ENCODE data around the gene SEMA4F.
"Not testable (repeated sequence)": the region's sequence is repeated elsewhere in the genome, so short reads cannot be mapped to it uniquely, and the experiment has no call there.

SEMA4F gene, protein sequence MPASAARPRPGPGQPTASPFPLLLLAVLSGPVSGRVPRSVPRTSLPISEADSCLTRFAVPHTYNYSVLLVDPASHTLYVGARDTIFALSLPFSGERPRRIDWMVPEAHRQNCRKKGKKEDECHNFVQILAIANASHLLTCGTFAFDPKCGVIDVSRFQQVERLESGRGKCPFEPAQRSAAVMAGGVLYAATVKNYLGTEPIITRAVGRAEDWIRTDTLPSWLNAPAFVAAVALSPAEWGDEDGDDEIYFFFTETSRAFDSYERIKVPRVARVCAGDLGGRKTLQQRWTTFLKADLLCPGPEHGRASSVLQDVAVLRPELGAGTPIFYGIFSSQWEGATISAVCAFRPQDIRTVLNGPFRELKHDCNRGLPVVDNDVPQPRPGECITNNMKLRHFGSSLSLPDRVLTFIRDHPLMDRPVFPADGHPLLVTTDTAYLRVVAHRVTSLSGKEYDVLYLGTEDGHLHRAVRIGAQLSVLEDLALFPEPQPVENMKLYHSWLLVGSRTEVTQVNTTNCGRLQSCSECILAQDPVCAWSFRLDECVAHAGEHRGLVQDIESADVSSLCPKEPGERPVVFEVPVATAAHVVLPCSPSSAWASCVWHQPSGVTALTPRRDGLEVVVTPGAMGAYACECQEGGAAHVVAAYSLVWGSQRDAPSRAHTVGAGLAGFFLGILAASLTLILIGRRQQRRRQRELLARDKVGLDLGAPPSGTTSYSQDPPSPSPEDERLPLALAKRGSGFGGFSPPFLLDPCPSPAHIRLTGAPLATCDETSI

DNA sequence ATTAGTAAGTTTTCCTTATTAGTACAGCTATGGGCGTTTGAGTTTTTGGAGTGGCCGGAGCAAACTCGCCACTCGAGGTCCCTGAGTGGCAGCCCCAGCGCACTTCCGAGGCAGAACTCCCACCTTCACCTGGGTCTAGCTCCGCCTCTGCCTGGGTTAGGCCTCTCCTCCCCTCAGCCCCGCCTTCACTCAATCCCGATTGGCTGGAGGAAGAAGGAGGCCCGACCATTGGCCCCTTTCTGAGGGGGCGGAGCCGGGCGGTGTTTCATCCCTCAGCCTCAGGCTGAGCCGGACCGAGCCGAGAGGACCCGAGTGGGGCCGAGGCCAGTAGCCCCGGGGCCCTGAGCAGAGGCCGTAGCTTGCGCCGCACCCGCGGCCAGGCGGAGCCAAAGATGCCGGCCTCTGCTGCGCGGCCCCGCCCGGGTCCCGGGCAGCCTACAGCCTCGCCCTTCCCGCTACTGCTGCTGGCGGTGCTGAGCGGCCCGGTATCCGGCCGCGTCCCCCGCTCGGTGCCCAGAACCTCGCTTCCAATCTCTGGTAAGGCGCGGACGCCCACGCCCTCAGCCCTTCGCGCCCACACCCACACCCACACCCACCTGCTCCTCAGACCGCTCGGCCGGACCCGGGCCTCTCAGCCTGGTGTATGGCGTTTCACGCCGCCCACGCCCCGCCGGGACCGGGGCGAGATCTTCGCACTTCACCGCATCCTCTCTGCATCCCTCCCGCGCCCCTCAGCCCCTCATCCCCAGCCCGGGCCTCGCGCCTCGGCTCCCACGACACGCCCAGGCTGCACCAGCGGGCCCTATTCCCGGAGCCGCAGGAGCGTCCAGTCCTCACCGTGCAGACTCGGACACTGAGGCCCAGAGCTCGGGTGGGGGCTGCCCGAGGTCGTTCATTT, at the start of gene SEMA4F:
TSS of gene SEMA4F (plus strand) at position 263 of the 898 bp plus-strand sequence. CDS start at position 393, 130 bp downstream.
- peak; percentile 90 for FAIRE-seq

DNA sequence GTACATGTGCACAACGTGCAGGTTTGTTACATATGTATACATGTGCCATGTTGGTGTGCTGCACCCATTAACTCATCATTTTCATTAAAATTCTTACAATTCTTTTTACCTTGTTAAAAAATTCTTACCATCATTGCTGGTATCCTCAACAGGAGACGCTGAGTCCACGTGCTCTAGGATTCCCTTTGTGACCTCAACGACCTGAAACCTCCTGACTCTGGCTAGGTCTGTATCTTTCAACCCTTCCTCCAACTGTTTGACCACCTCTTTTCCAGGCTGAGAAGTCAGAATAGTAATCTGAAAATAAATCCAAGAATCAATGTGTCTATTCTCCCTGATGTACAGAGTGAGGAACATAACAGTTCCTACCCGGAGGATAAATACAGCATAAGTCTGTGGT, 47.1 kb upstream of the SEMA4F start:
- no peak for FAIRE-seq

DNA sequence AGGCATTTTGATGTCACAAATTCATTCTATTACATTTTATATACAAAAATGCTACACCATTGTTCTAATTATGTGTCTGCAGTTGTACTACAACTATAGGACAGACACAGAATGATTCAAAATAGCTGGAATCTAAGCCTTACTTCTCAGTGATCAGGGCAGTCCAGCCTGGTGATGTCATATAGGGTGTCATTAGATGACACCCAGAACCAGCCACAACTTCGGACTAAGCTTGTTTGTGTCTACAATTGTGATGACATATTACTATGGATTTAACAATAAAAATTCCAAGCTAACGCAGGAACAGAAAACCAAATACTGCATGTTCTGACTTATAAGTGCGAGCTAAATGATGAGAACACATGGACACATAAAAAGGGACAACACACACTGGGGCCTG, 36.9 kb upstream of the SEMA4F start:
- FAIRE-seq, result no peak

DNA sequence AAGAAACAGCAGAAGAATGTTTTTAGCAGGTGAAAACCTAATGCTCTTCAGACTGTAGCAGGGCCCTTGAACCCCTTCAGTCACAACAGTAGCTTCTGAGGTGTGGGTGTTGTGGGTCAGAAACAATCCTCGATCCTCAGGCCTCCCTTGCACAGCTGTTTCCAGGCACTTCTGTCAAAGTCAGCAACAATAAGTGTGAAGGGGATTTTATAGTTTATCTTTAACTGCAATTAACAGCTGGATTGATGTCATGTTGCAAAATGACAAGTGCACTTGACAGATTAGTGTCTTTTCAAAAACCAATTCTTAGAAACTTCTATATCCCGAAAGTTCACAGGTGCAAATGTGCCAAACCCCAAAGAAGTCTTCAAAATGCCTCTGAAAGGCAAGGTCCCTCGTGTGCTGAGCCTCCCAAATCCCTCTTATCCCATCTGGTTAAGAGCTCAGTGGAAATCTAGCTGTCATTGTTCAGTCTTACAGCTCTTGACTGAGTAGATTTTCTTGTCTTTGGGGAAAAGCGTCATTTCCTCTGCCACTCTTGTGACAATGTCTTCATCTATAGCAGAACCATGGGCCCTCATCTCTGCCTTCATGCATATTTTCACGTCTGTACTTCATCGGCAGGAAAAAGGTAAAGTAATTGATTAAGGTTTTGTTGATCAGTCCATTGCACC, 35.5 kb upstream of the SEMA4F start:
- FAIRE-seq, result no peak

DNA sequence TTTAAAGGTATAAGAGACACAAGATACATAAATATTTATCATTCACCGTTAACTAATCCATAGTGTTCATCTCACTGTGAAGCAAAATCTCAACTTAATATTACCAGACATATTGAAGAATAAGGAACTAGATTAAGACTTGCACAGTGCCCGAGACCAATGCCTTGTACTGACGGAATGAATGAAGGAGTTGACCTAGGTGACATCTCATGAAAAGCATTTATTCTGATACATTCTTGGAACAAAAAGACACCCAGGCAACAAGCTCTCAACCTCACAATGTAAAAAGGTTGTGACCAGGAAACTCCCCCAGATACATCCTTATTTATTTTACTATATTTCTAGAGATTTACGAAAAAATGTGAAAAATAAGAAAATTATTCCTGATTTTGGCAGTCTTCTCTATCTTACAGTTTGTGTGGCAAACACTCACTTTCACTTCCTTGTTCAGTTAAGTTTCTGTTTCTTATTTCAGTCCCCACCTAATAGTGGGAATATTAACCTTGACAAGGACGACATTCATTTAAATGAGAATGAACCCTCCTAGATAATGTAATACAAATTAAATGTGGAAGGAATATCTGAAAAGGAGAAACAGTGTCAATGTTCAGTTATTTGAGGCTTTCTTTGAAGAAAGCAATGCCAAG, 34.3 kb upstream of the SEMA4F start:
- FAIRE-seq, result no peak

DNA sequence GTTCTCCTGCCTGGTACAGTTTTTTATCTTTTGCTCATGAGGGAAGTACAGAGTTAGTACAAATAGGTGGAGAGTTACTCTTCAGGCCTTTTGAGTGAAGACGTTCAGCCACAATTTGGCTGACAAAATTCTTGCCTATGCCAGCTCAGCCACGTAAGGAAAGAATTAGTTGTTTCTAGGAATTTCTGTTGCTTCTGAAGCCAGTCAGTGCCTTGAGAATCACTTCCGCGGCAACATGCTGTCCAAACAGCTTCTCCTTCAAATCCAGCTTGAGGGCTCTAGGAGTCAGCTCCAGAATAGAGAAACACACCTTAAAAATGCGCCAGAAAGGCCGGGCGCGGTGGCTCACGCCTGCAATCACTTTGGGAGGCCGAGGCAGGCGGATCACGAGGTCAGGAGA, 33.4 kb upstream of the SEMA4F start:
- FAIRE-seq, result no peak

DNA sequence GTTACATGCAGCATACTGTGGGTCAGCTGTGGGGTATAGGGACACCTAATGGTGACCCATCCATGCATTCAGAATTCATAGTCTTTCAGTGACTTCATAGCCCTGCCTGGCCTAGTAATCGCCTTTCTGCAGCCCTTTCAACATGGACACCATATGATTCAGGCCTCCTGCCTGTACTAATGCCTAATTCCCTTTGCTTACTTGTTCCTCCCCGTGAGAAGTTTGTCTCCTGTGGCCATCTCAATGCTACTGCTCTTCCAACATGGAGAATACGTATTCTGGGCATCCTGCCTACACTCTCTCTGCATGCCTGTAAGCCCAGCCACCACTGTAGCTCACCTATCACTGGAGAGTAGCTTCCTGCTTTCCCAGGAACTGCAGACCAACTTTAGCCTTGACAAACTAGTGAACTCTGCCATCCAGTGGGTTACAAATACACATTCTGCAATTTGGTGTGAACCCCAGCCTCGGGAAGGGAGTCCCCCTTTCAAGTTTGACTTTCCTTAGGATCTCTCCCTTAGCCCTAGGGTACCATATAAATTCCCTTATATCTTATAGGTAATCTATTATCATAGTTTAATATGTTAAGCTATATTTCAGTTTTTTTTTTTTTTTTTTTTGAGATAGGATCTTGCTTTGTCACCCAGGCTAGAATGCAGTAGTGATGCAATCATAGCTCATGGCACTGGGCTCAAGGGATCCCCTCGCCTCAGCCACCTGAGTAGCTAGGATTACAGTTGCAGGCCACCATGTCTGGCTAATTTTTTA, 28.2 kb upstream of the SEMA4F start:
- FAIRE-seq, result no peak

DNA sequence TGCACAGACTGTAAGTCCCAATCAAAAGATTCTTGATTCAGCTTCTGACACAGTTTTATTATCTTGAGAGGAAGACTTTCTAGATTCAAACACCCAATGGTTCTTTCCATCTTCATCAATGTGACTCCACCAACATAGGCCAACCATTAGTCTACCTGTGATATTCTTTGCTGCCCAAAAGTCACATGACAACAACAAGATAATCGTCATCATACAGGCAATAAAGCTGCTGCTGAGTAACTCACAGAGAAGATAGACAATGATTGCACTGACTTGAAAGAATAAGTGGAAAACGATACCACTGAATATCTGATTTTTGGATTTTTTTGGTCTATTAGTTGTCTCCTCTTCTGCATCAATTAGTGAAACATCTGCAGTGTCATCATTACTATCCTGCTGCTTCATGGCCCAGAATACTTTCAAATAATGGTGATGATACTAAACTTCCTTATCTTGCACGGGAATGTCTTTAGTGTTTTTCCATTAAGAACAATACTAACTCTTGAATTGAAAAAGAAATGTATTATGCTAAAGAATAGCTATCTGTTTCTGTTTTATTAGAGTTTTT, 25.4 kb upstream of the SEMA4F start:
- no peak for FAIRE-seq

DNA sequence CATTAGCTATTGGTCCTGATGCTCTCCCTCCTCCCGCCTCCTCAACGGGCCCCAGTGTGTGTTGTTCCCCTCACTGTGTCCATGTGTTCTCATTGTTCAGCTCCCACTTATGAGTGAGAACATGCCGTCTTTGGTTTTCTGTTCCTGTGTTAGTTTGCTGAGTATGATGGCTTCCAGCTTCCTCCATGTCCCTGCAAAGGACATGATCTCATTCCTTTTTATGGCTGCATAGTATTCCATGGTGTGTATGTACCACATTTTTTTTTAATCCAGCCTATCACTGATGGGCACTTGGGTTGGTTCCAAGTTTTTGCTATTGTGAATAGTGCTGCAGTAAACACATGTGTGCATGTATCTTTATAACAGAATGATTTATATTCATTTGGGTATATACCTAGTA, 23.6 kb upstream of the SEMA4F start:
- not testable (repeated sequence) for FAIRE-seq

DNA sequence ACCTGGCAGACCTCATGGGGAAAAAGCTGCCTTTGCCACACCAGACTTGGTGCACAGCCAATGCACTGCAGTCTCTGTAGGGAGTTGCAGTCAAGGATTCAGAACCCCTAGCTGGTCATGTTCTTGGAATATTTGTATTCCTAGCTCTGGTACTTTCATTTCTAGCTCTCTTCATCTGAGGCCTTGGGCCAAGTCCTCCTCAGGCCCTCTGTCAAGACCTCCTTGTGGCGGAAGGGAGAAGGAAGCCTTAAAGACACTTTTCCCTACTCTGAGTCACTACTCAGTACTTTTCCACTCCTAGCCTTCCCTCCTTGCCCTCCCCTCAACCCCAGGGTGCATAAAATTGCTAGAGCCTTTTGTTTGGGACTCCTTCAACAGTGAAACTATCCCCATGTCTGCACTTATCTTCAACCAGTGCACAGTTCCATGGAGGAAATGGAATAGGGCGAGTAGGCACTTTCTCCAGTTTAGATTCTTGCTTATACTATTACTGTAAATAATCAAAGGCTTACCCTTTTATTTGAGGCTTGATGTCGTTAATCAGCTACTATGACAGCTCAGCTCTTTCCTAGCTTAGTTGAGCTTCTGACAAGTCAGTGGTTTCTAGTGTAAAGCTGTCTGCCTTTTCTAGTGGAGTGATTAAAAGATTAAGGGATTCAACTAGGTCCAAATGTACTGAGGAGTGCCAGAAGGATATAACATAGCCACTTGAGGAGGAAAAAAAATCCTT, 21.7 kb upstream of the SEMA4F start:
- FAIRE-seq, result no peak

DNA sequence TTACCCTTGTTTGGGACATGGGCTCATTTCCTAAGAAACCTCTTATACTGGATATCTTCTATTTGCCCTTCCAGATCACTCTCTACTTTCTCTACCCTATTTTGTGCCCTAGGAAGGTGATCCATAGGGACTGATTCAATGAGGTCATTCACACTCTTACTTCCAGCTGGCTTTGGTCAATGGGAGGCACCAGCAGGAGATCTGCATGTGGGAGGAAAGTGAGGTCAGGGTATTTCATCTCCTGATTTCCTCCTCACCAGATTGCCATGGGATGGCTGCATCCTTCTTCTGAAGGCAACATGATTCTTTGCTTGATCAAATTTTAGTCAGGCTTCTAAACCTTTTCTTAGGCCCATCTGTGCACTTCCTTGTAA, 21.1 kb upstream of the SEMA4F start:
- no peak for FAIRE-seq

DNA sequence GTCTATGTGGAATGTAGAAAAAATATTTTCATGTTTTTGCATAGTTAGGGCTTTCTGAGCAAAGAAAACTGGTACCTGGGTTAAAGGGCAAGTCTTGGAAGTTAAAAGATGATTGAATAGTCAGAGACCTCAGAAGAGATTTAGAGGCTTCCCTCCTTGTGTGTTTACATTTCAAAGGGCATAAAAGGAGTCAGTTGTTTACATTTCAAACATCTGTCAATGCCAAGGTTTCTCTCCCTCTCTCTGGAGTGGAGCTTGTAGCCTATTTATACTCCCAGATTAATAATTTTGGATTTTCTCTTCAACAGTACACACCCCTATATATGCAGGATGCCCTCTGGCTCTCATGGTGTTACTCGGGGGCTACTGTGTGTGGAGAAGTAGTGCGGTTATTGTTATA, 14.5 kb upstream of the SEMA4F start:
- no peak for FAIRE-seq

DNA sequence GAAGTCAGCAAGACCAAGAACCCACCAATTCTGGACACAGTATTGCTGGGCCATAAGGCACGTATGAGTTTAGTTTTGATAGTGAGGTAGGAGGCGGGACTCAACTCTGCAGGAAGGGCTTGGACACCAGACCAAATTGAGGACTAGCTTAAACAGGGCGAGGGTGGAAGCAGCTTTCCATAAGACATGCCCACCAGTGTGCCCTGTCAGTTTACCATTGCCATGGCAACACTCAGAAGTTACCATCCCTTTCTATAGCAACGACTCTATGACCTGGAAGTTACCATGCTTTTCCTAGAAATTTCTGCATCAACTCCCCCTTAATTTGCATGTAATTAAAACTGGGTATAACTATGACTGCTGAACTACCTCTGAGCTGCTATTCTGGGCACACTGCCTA, 8.7 kb upstream of the SEMA4F start:
- FAIRE-seq, result no peak

DNA sequence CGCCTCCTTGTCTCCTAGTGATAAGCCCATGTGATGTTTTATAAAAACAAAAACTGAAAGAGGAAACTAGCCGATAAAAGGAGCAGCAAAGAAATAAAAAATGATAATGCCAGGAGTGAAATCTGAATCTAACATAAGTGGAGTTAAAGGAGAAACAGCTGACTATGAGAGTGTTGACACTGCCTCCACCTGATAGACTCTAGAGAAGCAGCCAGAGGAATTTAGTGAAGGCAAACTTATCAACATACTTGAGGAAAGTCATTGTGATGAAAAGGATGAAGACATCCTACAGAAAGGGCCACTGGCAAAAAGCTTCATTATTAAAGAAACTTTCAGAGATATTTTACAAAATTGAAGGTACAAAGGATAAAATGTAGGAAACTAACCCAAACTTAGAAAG, 7.8 kb upstream of the SEMA4F start:
- no peak for FAIRE-seq

DNA sequence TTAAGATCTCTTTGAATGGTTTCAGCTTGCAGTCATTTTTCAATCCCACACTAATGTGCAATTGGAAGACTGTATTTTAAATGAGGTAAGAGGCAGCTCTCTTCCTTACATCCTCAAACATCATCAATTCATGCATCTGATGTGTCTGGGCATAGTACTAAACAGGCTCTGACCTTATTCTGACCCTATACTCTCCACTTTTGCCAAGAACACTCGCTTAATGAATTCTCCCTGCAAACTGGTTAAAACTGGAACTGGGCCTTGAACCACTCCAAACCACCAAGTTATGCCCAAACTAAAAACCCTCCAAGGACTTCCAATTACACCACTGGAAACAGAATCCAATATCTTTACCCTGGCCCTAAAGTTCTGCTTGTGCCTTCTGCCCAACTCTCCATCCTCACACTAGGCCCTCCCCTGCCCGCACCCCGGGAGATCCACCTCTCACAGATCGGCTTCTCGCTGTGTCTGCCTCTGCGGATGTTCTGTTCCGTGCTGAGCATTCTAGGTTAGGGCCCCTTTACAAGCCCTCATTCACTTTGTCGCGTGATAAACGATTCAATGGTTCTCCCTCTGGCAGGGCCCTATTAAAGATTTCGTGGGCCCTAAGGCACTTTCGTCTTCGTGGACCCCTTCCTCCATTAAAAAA, 7.1 kb upstream of the SEMA4F start:
- no peak for FAIRE-seq

DNA sequence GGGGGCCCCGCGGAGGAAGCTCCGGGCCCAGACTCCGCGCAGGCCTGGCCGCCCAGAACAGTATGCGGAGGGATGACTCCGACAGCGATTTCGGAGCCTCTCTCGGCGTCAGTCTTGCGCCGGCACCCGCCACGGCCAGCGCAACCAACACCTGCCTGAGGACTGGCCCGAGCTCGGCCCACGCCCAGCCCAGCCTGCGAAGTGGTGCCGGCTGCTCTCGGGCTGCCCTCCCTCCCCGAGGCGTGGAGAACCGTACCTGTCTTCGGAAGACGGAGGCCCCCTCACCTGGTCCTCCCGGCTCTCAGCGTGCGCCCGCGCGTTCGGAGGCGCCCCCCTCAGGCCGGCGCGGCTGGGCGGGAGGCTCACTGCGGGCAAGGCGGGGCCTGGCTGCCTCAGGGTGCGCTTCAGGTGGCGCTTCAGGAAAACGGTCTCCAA, 6.0 kb upstream of the SEMA4F start, which contains the start of gene M1AP:
TSS of gene M1AP (minus strand) at position 322 of the 435 bp plus-strand sequence. CDS start 8,055 bp downstream, outside the sequence.
- FAIRE-seq, result no peak

DNA sequence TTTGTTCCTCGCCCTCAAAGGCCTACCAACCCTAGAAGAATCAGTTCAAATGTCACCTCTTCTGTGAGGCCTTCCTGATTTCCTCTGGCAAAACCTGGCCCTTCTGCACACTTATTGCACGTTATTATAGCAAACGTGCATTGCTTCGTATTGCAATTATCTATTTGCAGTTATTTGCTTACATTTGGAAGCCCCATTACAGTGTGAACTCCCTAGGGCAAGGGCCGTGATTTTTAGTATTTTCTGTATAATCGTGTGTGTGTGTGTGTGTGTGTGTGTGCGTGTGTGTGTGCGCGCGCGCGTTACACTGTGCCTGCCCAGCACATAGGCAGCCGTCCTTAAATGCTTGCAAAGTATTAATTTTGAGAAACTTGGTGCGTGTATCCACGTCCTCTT, 460 bp upstream of the SEMA4F start:
- no peak for FAIRE-seq

DNA sequence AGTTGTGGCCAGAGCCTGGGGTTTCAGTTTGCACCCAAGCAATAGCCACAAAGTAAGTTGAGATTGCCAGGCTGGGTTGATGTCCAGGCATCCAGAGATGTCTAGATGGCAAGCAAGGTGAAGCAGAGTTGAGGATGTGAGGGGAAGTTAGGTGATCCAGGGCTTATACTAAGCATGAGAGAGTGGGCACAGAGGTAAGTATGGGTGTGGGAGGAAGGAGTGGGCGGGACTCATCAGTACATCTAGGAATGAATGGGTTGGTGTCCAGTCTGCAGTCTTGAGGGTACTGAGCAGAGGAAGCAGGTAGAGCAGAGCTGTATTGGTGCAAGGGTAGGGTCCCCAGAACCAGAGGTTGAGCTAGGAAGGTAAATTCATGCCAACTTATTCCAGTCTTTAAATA, 1.5 kb downstream of the SEMA4F start:
- FAIRE-seq, result no peak

DNA sequence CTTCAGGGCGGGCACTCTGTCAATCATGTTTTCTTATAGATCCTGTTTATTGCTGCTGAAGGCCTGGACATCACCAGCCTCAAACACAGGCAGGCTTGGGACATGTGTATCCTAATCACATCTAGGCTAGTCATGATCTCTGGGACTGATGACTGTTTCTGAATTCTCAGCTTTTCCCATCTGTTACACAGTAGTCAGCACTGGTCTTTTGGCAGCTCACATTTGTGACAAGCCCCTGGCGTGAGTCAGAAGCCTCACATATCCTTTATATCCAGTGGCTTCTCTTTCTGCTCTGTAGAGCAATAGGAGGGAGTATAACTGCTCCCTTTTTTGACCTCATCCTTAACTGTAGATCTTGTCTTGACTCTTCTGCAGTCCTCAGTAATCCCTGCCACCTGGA, 4.5 kb downstream of the SEMA4F start:
- FAIRE-seq, result no peak

DNA sequence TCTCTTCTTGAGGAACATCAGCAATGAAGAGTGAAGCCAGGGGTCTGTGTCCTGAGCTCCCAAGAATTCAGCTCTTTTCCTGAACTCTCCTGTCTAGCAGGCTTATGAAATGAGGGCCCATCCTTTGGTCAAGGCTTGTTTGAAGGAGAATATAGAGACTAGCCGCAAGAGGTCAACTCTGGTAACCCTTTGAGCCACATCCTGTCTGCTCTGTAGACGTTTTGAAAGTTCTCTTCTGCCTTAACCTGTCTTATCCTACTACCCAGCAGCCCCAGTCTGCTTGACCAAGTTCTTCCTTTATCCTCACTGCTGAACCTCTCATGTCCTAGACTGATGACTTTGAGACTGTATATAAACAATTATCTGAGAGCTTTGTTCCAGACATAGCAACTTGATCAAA, 5.4 kb downstream of the SEMA4F start:
- FAIRE-seq, result no peak

All from TTC549 (cell line).